ENCODE data around the gene SPIRE1.
"Not testable (repeated sequence)": the region's sequence is repeated elsewhere in the genome, so short reads cannot be mapped to it uniquely, and the experiment has no call there.

Gene SPIRE1

DNA sequence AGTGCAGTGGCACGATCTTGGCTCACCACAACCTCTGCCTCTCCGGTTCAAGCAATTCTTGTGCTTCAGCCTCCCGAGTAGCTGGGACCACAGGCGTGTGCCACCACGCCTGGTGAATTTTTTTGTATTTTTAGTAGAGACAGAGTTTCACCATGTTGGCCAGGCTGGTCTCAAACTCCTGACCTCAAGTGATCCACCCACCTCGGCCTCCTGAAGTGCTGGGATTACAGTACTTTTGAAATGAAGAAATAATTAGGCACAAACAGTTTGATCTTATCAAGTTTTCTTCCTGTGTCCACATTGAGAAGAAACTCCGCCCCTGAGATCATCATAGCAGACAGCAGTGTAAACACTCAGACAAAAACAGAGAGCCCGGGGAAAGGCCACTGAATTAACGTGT is 247.2 kb downstream of the SPIRE1 start:
- not testable (repeated sequence) for DNase-seq (ENCODE audit: low read depth)

DNA sequence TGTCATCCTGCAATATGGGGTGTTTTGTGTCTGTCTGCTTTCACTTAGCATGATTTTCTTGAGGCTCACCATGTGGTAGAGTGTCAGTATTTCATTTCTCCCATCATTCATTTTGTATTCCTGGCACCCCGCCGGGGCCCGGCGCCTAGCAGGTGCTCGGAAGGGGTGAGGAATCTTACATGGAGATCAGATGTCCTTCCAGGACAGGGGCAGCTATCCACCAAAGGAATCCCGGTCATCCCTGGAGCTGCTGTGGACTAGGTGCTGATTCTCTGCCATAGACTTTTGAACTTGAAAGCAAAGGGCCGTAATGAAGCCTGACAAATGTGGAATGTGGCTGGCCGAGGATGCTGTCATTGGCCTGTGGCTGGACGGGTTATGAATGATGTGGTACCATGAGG is 247.8 kb downstream of the SPIRE1 start:
- DNase-seq (ENCODE audit: low read depth) = no peak

DNA sequence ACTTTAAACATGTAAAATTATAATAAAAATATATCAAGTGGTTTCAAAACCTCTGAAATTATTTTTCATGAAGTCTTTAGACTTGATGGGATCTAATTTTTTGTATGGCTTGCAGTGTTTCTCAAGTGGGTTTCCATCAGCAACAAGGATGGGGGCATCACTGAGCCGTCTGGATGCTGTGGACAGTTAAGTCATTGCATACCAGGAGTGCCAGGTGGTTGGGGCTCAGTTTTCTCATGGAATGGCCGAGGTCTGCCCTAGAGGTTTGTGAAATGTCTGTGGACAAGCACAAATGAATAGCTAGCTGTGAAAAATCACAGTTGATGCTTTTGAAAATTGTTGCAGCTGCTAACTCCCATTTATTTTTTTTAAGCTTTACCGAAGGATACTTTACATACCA is 248.4 kb downstream of the SPIRE1 start:
- DNase-seq (ENCODE audit: low read depth) = no peak

DNA sequence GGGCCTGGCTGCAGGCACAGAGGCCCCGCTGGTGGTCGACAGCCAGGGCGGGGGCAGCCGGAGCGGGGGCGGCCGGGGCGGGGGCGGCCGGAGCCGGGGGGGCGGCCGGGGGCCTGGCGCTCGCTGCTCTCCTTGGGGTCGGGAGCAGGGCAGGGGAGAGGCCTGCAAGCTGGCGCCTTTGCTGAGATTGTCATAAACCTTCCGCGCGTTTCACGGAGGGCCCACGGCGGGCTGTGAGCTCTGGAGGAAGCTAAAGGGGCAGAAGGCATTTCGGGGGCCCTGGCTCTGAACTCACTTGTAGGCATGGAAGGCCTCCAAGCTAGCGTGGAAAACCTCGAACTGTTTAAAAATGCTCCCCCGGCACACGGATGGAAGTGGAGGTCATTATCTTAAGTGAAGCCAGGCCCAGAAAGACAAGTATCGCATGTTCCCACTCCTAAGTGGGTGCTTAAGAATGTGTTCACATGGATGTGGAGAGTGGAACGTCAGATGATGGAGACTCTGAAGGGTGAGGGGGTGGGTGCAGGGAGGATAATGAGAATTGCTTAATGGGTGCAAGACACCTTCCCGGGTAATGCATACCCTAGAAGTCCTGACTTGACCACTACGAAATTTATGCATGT is 249.5 kb downstream of the SPIRE1 start:
- no peak for DNase-seq (ENCODE audit: low read depth)

DNA sequence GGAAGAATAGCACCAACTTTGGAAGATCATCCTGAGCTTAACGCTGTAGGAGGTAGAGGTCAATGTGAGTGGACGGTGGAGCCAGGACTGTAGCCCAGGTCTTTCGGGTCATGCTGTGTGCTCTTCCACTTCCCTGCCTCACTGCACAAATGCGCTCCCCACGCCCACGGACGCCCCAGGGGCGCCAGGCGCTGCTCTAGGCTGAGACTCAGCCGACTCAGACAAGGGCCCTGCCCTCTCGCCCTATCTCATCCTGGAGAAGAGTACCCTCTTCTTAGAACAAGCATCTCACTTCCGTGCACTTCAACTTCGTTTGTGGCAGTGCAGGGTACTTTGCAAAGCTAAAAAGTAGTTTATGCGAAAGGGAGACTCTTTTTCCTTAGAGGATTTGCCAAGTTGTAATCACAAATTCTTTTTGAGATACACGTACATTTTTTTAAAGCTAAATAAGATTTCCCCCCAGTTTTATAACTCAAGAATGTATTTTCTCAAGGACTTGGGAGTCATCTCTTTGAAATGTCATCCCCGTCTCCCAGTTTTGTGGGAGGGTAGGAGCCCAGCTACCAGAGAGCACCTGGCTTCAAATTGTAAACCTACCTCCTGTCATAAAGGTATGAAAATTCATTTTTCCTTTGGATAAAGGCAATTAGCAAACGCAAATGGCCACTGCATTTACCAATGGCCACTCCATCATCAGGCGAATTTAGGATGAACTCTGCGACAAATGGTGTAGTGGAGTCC is 251.4 kb downstream of the SPIRE1 start:
- DNase-seq (ENCODE audit: low read depth) = no peak

DNA sequence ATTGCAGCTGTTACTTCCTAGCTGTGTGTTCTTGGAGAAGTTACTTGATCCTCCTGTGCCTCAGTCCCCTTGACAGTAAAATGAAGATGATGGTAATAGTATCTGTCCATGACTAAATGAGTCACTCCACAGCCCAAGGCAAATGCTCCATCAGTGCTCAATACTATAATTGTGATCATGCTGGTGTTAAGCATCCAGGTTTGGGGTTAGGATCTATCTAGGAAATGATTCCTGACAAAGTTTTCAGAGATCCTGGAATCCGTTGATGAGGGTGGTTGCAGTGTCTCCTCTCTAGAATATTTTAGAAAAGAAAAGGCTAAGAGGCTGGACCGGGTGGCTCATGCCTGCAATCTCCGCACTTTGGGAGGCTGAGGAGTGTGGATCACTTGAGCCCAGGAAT is 252.8 kb downstream of the SPIRE1 start:
- no peak for DNase-seq (ENCODE audit: low read depth)

DNA sequence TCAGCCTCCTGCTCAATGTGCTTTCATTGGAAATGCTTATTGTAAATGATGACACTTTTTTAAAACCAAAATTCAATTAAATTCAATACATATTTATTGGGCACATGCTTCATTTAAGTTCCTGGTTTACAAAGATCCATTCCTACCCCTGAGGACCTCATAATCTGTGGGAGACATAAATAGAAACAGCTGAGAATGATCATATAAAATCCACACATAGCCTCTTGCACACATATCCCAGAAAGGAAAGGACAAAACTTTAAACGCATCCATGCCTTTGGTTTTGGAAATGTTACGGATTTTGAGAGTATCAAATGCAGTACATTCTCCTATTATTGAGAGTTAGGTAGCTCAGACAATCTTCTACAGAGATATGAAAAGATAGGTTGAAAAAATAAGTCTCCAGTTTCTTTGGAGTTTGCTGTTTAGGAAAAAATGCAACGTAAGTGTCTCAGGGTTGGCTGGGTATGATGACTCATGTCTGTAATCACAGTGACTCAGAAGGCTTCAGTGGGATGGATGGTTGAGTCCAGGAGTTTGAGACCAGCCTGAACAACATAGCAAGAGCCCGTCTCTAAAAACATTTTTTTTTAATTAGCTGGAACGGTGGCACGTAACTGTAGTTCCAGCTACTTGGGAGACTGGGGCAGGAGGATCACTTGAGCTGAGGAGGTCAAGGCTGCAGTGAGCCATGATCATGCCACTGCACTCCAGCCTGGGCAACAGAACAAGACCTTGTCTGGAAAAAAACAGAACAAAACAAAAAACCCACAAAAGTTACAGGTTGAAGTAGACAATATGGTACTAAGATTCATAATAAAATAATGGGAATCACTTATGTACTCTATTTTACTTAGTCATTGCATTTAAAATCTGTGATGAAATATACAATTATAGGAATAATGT is 254.1 kb downstream of the SPIRE1 start:
- DNase-seq (ENCODE audit: low read depth) = no peak

DNA sequence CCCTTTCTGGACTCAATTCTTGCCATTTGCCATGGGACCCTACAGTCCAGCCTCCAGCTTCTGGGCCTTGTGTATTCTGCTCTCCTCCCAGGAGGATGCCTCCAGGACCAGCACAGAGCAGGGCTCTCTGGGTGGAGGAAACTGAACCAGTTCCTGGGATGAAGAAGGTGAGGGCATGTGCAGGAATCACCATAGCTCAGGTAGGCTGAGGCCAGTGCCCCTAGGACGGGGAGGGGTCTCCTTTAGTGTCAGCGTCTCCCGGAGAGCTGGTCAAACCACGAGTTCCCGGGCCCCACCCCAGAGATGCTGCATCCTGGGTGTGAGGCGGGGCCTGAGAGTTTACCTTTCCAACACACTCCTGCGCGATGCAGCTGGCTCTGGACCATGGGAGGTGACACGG is 256.0 kb downstream of the SPIRE1 start:
- DNase-seq (ENCODE audit: low read depth) = no peak

DNA sequence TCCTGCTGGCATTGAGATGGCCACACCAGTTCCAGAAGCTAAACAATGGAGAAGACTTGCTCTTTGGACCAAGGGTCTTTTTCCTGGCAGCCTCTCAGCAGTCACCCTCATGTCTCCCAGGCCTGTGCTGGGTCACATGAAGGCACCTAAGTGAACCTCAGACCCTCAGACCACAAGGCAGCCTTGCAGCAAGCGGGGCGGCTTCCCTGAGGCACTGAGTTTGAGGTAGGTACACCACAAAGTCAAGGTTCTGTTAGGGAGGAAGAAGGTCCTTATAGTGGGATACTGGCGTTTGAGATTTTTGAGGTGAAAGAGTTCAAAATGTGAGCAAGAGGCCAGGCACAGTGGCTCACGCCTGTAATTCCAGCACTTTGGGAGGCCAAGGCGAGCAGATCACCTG is 258.7 kb downstream of the SPIRE1 start:
- no peak for DNase-seq (ENCODE audit: low read depth)

DNA sequence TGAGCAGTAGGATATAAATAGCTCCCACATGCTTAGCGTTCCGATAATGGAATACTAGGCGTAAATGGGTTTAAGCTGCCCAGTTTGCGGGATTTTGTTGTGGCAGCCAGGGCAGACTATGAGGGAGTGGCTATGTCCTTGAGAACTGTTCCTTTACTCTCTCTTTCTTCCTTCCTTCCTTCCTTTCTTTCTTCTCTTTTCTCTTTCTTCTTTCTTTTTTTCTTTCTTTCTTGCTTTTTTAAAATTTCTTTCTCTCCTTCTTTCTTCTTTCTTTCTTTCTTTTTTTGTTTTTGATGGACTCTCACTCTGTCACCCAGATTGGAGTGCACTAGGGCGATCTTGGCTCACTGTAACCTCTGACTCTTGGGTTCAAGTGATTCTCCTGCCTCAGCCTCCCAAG is 259.3 kb downstream of the SPIRE1 start:
- DNase-seq (ENCODE audit: low read depth) = no peak

DNA sequence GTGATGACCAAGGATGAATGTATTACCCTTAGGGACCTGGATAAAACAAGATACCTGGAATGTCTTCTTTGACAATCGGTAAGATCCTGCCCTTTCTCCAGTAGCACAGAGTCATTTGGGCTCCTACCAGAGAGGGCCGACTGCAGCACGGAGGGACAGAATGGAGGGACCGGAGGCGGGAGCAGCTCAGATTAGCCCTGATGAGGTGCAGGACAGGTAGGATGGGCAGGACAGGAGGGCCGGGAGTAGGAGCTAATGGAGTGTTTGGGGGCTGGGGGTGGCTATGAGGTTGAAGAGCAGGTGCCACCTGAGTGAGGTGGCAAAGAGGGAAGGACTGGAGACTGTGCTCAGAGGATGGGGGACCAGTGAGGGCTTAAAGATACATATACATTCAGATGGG is 260.1 kb downstream of the SPIRE1 start:
- DNase-seq (ENCODE audit: low read depth) = no peak

DNA sequence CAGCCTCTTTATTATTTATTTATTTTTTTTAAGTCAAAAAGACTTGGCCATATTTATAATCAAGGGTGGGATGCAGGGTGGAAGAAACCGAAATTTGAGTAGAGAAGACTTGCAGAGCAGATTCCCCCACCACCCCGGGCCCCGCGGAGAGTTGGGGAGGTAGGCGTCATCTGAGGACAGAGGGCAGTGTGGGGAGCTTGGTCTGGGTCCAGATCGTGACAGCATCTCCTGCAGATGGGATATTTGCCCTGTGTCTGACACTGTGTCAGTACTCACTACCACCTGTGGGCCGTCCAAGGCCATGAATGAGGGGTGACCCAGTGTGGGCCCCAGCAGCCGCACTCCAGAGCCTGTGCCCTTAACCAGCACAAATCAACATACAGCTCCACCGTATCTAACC is 260.7 kb downstream of the SPIRE1 start:
- DNase-seq (ENCODE audit: low read depth) = no peak
